ENCODE data around the gene PAPSS1. TPM values are rescaled to one million over a fixed set of nuclear protein-coding genes. Genes with fewer than 3 reads are reported as not detected.

PAPSS1 gene
- total and polyA plus RNA-seq, 9 of the 15 experiments (the other 6 are each of a cell fraction or from before 2014, with no cell fraction given): 21.1 to 53.9 (median 41.9) TPM

GRCh38 chr4:107719922-107720722 is at the start of gene PAPSS1 (continued):
- TF ChIP-seq MEIS2 (IDR thresholded peaks at IDR 0.05; ENCODE audit: partially characterized antibody) (peak; percentile 94), ZBTB9 (CRISPR knock-in tag; IDR thresholded peaks at IDR 0.05) (no peak), NONO (IDR thresholded peaks at IDR 0.05; ENCODE audit: low read depth in 2 of 2, low read length in 1 of 2) (no peak), CCNT2 (IDR thresholded peaks at IDR 0.05; ENCODE audit: borderline replicate concordance, extremely low read depth, insufficient read length, low read depth, low read length) (no peak), BCL6 (CRISPR knock-in tag; IDR thresholded peaks at IDR 0.05) (no peak), RB1 (IDR thresholded peaks at IDR 0.05; ENCODE audit: low read depth) (no peak), CSDE1 (IDR thresholded peaks at IDR 0.05) (no peak), TEAD4 (IDR thresholded peaks at IDR 0.05; ENCODE audit: low read length) (peak; percentile 76), TEAD4 (CRISPR knock-in tag; IDR thresholded peaks at IDR 0.05; ENCODE audit: borderline replicate concordance) (peak; percentile 88; the same call in 1 of the 2 replicates), PATZ1 (CRISPR knock-in tag; IDR thresholded peaks at IDR 0.05; ENCODE audit: borderline replicate concordance) (no peak), ZBTB49 (CRISPR knock-in tag; IDR thresholded peaks at IDR 0.05; ENCODE audit: borderline replicate concordance) (no peak), ELF2 (CRISPR knock-in tag; IDR thresholded peaks at IDR 0.05) (no peak), GABPB2 (CRISPR knock-in tag; conservative IDR thresholded peaks at IDR 0.05) (no peak), SIRT6 (IDR thresholded peaks at IDR 0.05; ENCODE audit: low read depth, low read length) (no peak), ZNF133 (CRISPR knock-in tag; IDR thresholded peaks at IDR 0.05) (no peak), PML (IDR thresholded peaks at IDR 0.05; ENCODE audit: low read length) (peak; percentile 47; the same call in 1 of the 2 replicates), ATF7 (IDR thresholded peaks at IDR 0.05) (peak; percentile 65), ZNF668 (CRISPR knock-in tag; IDR thresholded peaks at IDR 0.05) (no peak), PRDM10 (IDR thresholded peaks at IDR 0.05; ENCODE audit: partially characterized antibody) (no peak)

All from K562 (cell line).